Measurements from ENCODE around the gene MAN1C1.

The MAN1C1 gene

GRCh38 chr1:25765136-25765922 lies 148.7 kb downstream of the MAN1C1 start:
- no peak for DNase-seq (ENCODE audit: low read depth)

- no peak for DNase-seq (ENCODE audit: low read depth)
These were observed 149.5 kb downstream of the MAN1C1 start for GRCh38 chr1:25765923-25766589.

- DNase-seq (ENCODE audit: low read depth) = no peak
These were observed 150.3 kb downstream of the MAN1C1 start for GRCh38 chr1:25766721-25767436.

GRCh38 chr1:25767437-25767770 lies 150.8 kb downstream of the MAN1C1 start:
- DNase-seq (ENCODE audit: low read depth) = no peak

GRCh38 chr1:25768999-25769398 lies 152.4 kb downstream of the MAN1C1 start:
- DNase-seq (ENCODE audit: low read depth) = no peak

GRCh38 chr1:25769625-25770383 lies 153.2 kb downstream of the MAN1C1 start:
- DNase-seq (ENCODE audit: low read depth) = no peak

DNA sequence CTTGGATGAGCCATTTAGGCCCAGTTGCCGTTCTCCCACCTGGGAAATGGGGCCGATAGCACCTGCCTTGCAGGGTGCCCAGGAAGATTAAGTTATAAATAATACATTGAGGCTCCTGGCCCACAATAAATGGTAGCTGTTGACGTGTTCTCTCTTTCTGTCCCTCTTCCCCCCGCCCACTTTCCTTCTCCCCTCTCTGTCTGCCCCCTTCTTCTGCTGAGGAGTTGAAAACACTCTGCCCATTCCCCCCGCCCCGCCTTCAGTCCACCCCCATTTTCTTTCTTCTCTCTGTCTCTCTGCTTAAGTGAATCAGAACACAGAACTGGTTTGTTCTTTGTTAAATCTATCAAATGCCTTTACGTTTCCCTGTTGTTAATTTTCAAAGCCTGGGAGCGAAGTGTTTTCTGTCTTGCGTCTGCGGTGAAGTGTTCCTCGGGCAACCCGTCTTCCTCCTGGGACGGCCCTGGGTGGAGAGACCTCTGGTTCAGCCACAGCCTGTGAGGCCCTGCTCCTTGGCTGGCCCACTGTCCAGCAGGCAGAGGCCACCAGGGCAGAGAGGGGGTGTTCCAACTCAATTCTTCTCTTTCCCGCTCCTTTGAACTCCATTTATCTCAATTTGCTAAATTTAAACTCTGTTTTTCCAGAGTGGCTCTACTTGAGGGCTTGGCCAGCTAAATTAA lies 154.1 kb downstream of the MAN1C1 start:
- DNase-seq (ENCODE audit: low read depth) = no peak

DNA sequence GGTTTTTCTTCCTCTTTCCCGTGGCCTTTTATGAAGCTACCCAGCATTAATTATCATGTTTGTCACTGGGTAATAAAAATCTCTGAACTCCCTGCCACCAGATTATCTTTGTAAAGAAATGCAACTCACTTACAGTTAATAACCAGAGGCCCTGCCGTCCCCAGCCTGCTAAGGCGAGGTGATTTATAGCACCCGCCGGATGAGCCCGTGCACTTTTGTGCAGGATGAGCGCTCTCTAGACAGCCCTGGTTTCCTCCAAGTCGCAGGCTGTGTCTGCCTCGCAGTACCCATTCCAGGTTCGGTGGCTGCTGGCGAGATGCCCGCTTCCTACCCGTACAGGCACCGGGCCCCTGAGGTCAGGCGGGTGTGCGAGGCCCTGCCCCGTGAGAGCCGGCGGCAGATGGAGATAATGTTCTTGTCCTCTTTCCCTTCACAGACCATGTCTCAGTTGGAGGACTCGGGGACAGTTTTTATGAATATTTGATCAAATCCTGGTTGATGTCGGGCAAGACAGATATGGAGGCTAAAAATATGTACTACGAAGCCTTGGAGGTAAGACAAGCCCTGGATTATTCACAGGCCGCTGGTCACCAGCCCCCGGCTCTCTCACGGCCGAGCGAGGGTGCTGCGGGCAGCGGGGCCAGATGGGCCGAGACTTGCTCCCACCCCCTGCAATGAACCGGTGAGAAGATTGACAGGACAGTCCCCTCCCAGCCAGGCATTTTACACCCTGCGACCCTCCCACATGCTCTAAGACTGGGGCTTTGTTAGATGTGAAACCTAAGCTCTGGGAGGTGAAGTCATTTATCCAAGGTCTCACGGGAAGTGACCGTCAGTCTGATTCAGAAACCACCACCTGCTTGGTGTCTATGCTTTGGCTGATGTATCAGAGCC lies 154.9 kb downstream of the MAN1C1 start:
- no peak for DNase-seq (ENCODE audit: low read depth)

DNA sequence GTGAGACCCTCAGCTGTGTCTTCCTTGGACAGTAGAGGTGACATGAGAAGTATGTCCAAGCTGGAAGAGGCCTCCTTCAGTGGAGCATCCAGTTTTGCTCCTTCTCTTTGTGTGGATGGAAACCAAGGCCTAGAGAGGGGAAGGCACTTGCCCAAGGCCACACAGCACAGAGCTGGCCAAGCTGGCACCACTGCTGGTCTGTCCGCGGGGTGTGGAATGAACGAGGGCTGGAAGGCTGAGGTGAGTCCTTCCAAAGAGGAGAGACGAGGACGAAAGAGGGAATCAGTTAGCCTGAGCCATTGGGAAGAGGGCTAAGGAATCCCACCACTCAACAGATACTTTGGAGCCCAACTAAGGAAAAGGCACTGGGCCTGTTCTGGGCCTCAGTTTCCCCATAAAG lies 155.6 kb downstream of the MAN1C1 start:
- DNase-seq (ENCODE audit: low read depth) = no peak

- no peak for DNase-seq (ENCODE audit: low read depth)
These were observed 156.2 kb downstream of the MAN1C1 start for GRCh38 chr1:25772692-25773245.

- DNase-seq (ENCODE audit: low read depth) = peak; percentile 25
These were observed 157.0 kb downstream of the MAN1C1 start for GRCh38 chr1:25773441-25774125.

DNA sequence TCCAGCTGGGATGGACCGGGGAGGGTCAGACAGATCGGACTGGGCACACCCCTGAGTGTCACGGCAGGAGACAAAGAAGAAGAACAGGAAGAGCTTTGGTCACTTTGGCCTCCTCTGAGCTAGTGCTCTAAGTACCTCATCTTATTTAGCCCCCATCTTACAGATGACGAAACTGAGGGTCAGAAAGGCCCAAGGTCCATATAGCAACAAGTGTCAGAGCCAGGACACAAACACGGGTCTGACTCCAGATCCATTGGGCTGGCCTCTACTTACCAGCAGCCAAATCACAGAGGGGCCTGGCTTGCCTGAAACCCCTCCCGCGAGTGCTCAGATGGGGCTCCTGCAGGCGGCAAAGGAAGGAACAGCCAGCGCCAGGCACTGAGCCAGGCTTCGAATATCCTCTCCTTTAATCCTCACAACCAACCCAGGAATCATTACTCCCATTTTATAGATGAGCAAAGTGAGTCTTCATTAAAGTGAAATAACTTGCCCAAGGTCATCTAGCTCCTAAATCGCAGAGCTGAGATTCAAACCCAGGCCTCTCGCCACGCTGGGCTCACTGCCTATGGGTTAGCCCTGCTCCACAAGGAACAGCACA lies 157.7 kb downstream of the MAN1C1 start:
- DNase-seq (ENCODE audit: low read depth) = no peak

- no peak for DNase-seq (ENCODE audit: low read depth)
These were observed 158.6 kb downstream of the MAN1C1 start for GRCh38 chr1:25774921-25775771.

DNA sequence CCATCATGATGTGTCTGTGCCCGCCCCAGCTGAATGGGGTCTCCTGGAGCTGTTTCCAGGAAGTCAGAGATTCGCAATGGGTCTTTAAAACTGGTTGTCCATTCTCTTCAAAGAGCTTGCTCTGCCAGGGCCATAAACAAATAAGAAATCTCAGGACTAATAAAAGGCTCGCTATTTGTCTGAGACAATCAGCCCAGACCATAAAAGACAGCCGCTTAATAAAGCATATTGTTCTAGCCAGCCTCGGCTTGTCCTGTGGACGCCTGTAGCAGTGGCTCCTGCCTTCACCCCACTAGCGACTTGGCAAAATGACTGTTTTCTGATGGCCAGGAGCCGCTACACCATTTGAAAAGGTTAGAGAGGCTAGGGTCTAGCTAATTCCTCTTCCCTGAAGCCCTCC lies 162.8 kb downstream of the MAN1C1 start:
- no peak for DNase-seq (ENCODE audit: low read depth)

- no peak for DNase-seq (ENCODE audit: low read depth)
These were observed 163.3 kb downstream of the MAN1C1 start for GRCh38 chr1:25779894-25780293.

DNA sequence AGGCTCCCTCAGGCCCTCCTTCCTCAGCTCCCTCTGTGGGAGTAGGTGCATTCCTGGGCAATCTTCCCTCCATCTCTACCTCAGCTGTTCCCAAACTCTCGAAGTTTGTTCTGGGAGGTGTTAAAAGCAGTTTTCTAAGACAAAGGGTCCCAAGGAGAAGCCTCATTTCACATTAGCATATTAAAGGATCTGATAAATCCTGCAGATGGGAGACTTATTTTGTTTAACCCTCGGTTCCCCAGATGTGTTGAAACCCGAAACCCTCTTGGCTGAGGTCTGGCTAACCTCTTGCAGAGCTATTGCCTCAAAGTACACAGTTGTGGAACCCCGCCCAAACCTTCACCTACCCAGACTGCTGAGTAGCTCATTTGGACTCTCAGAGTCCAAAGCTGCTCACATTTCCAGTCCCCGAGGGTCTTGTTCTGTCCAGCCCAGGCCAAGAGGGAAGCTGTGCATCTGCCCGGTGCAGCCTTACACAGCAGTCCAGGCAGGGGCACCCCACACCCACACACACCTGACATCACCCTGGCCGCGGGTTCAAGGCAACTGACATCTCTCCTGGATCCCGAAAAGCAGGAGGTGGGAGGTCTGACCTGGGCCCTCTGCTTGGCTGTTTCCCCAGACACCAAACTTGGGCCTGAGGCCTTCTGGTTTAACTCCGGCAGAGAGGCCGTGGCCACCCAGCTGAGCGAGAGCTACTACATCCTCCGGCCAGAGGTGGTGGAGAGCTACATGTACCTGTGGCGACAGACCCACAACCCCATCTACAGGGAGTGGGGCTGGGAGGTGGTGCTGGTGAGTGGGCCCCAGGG lies 163.9 kb downstream of the MAN1C1 start:
- no peak for DNase-seq (ENCODE audit: low read depth)

GRCh38 chr1:25781130-25781433 lies 164.5 kb downstream of the MAN1C1 start:
- no peak for DNase-seq (ENCODE audit: low read depth)

All from GM04504 (cell line).